Activated CD8-positive, alpha-beta memory T cell treated with anti-CD3 and anti-CD28 coated beads for 1 hour (primary cell): ENCODE data around the gene MYLK2.

Experiments
- DNase-seq, 2 donors: peaks; one replicate each; pipeline ENCODE4 v3.0.0-alpha.2; 2020; ENCODE audit warnings: low read depth in 1 of 2; ENCODE audit errors: extremely low read depth in 1 of 2

Gene MYLK2

GRCh38 chr20:31870726-31871617 lies 51.8 kb downstream of the MYLK2 start:
- no peak for DNase-seq

GRCh38 chr20:31871618-31871954 lies 52.4 kb downstream of the MYLK2 start:
- no peak for DNase-seq

GRCh38 chr20:31872406-31872805 lies 53.2 kb downstream of the MYLK2 start:
- no peak for DNase-seq

- no peak for DNase-seq
These were observed 56.5 kb downstream of the MYLK2 start for GRCh38 chr20:31875671-31876070.

GRCh38 chr20:31877684-31878083 lies 58.5 kb downstream of the MYLK2 start:
- no peak for DNase-seq

- DNase-seq, result peak; percentile 35 to 60
These were observed 60.2 kb downstream of the MYLK2 start for GRCh38 chr20:31879143-31879987.

GRCh38 chr20:31881945-31882344 lies 62.8 kb downstream of the MYLK2 start:
- DNase-seq, result no peak

- DNase-seq, result no peak
These were observed 64.7 kb downstream of the MYLK2 start for GRCh38 chr20:31883829-31884228.
